SK-N-SH (cell line): ENCODE data around the gene SVOP. TPM values are rescaled to one million over a fixed set of nuclear protein-coding genes. Genes with fewer than 3 reads are reported as not detected.

Experiments
- CTCF ChIA-PET: fragments of 300-600, 350-600 bp; formaldehyde crosslinking; extraction: SDS; loops from one replicate; lab custom pipeline; 2021; lab: Yijun Ruan, JAX
- POLR2A ChIA-PET: fragments of 350-600 bp; sonication (Branson Sonifier 250); formaldehyde crosslinking; extraction: SDS; loops from one replicate; lab custom pipeline; 2020; ENCODE audit warnings: antibody characterized with exemption, inconsistent platforms; lab: Yijun Ruan, JAX
- DNase-seq: peaks from one replicate; pipeline ENCODE4 v3.0.0; 2012
- H2AFZ ChIP-seq: fragments of 200-600 bp; sonication (generic); 2 replicates; pipeline ENCODE4 v1.8.1; 2016; ENCODE audit warnings: antibody characterized with exemption, mild to moderate bottlenecking, low read depth
- H3F3A ChIP-seq: fragments of 200-600 bp; sonication (generic); replicated peaks from 2 replicates; pipeline ENCODE3; 2016; ENCODE audit warnings: antibody characterized with exemption, mild to moderate bottlenecking; ENCODE audit not compliant: insufficient read depth
- H3K27ac ChIP-seq, 2 experiments: fragments of 200-500 bp in 1 of 2; fragments of 200-600 bp in 1 of 2; sonication (Bioruptor generic) in 1 of 2; sonication (generic), shearing (Covaris generic) in 1 of 2; 2 replicates each; pipeline versions ENCODE4 v1.5.1 to v1.6.1; 2014 to 2016; ENCODE audit warnings: low read depth in 2 of 2, inconsistent platforms in 1 of 2, low read length in 1 of 2, mild to moderate bottlenecking in 1 of 2, mixed read lengths in 1 of 2
- H3K27me3 ChIP-seq: fragments of 200-600 bp; sonication (generic), shearing (Covaris generic); 2 replicates; pipeline ENCODE4 v1.6.1; 2016; ENCODE audit warnings: mixed run types; ENCODE audit not compliant: insufficient read depth
- H3K36me3 ChIP-seq, 2 experiments: fragments of 200-500 bp in 1 of 2; fragments of 200-600 bp in 1 of 2; sonication (Bioruptor generic) in 1 of 2; sonication (generic) in 1 of 2; replicated peaks in 1 of 2; 2 replicates each; pipeline versions ENCODE3 to v1.5.1; 2014 to 2016; ENCODE audit warnings: low read length in 1 of 2, mild to moderate bottlenecking in 1 of 2; ENCODE audit not compliant: insufficient read depth in 2 of 2, control insufficient read depth in 1 of 2
- H3K4me1 ChIP-seq, 2 experiments: fragments of 200-500 bp in 1 of 2; fragments of 200-600 bp in 1 of 2; sonication (Bioruptor generic) in 1 of 2; sonication (generic), shearing (Covaris generic) in 1 of 2; 2 replicates each; pipeline versions ENCODE4 v1.5.1 to v1.6.1; 2014 to 2016; ENCODE audit warnings: low read depth in 1 of 2, low read length in 1 of 2, mixed run types in 1 of 2; ENCODE audit not compliant: insufficient read depth in 2 of 2, control insufficient read depth in 1 of 2
- H3K4me2 ChIP-seq: fragments of 200-600 bp; sonication (generic), shearing (Covaris generic); 2 replicates; pipeline ENCODE4 v1.6.1; 2017; ENCODE audit warnings: mixed run types
- H3K4me3 ChIP-seq, 2 experiments: fragments of 200-500 bp in 1 of 2; fragments of 200-600 bp in 1 of 2; sonication (Bioruptor generic) in 1 of 2; sonication (generic), shearing (Covaris generic) in 1 of 2; 2 replicates each; pipeline versions ENCODE4 v1.5.1 to v1.8.1; 2014 to 2016; ENCODE audit warnings: low read depth in 2 of 2, inconsistent platforms in 1 of 2, low read length in 1 of 2, mild to moderate bottlenecking in 1 of 2, mixed read lengths in 1 of 2, moderate library complexity in 1 of 2
- H3K79me2 ChIP-seq: fragments of 200-600 bp; sonication (generic); 2 replicates; pipeline ENCODE4 v1.8.1; 2017; ENCODE audit warnings: mild to moderate bottlenecking; ENCODE audit not compliant: insufficient read depth
- H3K9ac ChIP-seq: fragments of 200-600 bp; sonication (generic); 2 replicates; pipeline ENCODE4 v1.6.1; 2017; ENCODE audit warnings: mixed run types
- H3K9me2 ChIP-seq: fragments of 200-600 bp; sonication (generic); 2 replicates; pipeline ENCODE4 v1.6.1; 2017; ENCODE audit warnings: mixed run types
- H3K9me3 ChIP-seq: fragments of 200-600 bp; sonication (generic); 2 replicates; pipeline ENCODE4 v1.6.1; 2017; ENCODE audit warnings: mixed run types, mild to moderate bottlenecking, moderate library complexity
- H4K20me1 ChIP-seq: fragments of 200-600 bp; sonication (generic); 2 replicates; pipeline ENCODE4 v1.6.1; 2017; ENCODE audit warnings: mild to moderate bottlenecking, mixed run types; ENCODE audit not compliant: insufficient read depth
- FOSL2 ChIP-seq: IDR thresholded peaks from 2 replicates; pipeline ENCODE4 v1.4.0; 2012; ENCODE audit warnings: low read depth, mild to moderate bottlenecking, moderate library complexity, borderline replicate concordance
- FOXJ3 ChIP-seq: sonication (generic); formaldehyde crosslinking; IDR thresholded peaks from 2 replicates; pipeline ENCODE4 v1.5.1; 2020; ENCODE audit warnings: mild to moderate bottlenecking, missing genetic modification reagents
- GABPA ChIP-seq: IDR thresholded peaks from 2 replicates; pipeline ENCODE4 v1.4.0; 2012; ENCODE audit warnings: low read depth, mild to moderate bottlenecking
- JUND ChIP-seq: IDR thresholded peaks from 2 replicates; pipeline ENCODE4 v1.4.0; 2012
- MAX ChIP-seq: IDR thresholded peaks from 2 replicates; pipeline ENCODE4 v1.4.0; 2012; ENCODE audit warnings: low read depth
- MEF2A ChIP-seq: IDR thresholded peaks from 2 replicates; pipeline ENCODE4 v1.4.0; 2012; ENCODE audit warnings: low read depth, borderline replicate concordance
- PBX3 ChIP-seq: IDR thresholded peaks from 2 replicates; pipeline ENCODE4; 2012
- POLR2AphosphoS5 ChIP-seq: IDR thresholded peaks from 2 replicates; pipeline ENCODE4 v1.6.1; 2012; ENCODE audit warnings: low read depth, low read length
- REST ChIP-seq: IDR thresholded peaks from 2 replicates; pipeline ENCODE4 v1.6.1; 2012; ENCODE audit warnings: mild to moderate bottlenecking, low read depth, low read length, moderate library complexity
- RFX5 ChIP-seq: IDR thresholded peaks from 2 replicates; pipeline ENCODE4 v1.6.1; 2012; ENCODE audit warnings: mild to moderate bottlenecking, improper control_type of control experiment, low read length
- RXRA ChIP-seq: IDR thresholded peaks from 2 replicates; pipeline ENCODE4 v1.4.0; 2012; ENCODE audit warnings: low read depth, mild to moderate bottlenecking, borderline replicate concordance
- SIN3A ChIP-seq: IDR thresholded peaks from 2 replicates; pipeline ENCODE4 v1.6.1; 2012; ENCODE audit warnings: low read depth, mild to moderate bottlenecking, low read length, moderate library complexity, borderline replicate concordance
- SMC3 ChIP-seq: IDR thresholded peaks from 2 replicates; pipeline ENCODE4 v1.6.1; 2012; ENCODE audit warnings: low read depth, low read length, improper control_type of control experiment
- TCF12 ChIP-seq: IDR thresholded peaks from 2 replicates; pipeline ENCODE4 v1.4.0; 2012
- TEAD4 ChIP-seq: IDR thresholded peaks from 2 replicates; pipeline ENCODE4 v1.4.0; 2012; ENCODE audit warnings: mild to moderate bottlenecking, borderline replicate concordance; ENCODE audit not compliant: insufficient read depth
- WGBS: methylation state at CpG from one replicate; pipeline ENCODE4 v1.1.6; 2017; ENCODE audit warnings: low lambda C conversion rate; 5-methylcytosine and 5-hydroxymethylcytosine counted together
- polyA plus RNA-seq, 3 experiments: library from polyadenylated mRNA; depleted of rRNA; stranded (reverse); fragments of >200 nt; gene quantifications; 2 replicates each; pipeline ENCODE4 v1.2.3, GENCODE V29; 2012
- TF ChIP-seq, protein P1 (sequence below): fragments of 150-350 bp; IDR thresholded peaks from 2 replicates; pipeline ENCODE4 v1.6.1; 2016; ENCODE audit warnings: mild to moderate bottlenecking, low read depth, low read length

SVOP gene
- polyA plus RNA-seq, 1 of the 3 experiments (the other 2 are of a cell fraction), result 0.07 TPM

- H3K4me3 ChIP-seq, result no peak overlapping the region
- H3K4me2 ChIP-seq, result no peak overlapping the region
- H3K79me2 ChIP-seq, result no peaks in the 10 kb centered on the region
- H3K9me3 ChIP-seq, result no peaks in the 10 kb centered on the region
- no peak for TF ChIP-seq REST
- TF ChIP-seq POLR2AphosphoS5, result no peak
- no peak for TF ChIP-seq GABPA
- no peak for TF ChIP-seq RFX5
- TF ChIP-seq MEF2A, result no peak
- no peak for TF ChIP-seq JUND
- TF ChIP-seq TCF12, result no peak
- TF ChIP-seq FOSL2, result no peak
- TF ChIP-seq SMC3, result no peak
- no peak for TF ChIP-seq SIN3A
- TF ChIP-seq TEAD4, result no peak
- TF ChIP-seq, protein P1, sequence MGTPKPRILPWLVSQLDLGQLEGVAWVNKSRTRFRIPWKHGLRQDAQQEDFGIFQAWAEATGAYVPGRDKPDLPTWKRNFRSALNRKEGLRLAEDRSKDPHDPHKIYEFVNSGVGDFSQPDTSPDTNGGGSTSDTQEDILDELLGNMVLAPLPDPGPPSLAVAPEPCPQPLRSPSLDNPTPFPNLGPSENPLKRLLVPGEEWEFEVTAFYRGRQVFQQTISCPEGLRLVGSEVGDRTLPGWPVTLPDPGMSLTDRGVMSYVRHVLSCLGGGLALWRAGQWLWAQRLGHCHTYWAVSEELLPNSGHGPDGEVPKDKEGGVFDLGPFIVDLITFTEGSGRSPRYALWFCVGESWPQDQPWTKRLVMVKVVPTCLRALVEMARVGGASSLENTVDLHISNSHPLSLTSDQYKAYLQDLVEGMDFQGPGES, result no peak
- no peak for TF ChIP-seq RXRA
- no peak for TF ChIP-seq FOXJ3
- TF ChIP-seq MAX, result no peak
- no peak for TF ChIP-seq PBX3
- TF ChIP-seq, all 33 proteins: peak for 0
- H3K27me3 ChIP-seq, result no peaks in the 10 kb centered on the region
- POLR2A ChIA-PET, result no interaction called here
- WGBS, result 64% methylated on average over 6 of the region's 6 CpGs
- H2AFZ ChIP-seq, result no peak overlapping the region
- H3K4me1 ChIP-seq, result no peaks in the 10 kb centered on the region
- H4K20me1 ChIP-seq, result no peaks in the 10 kb centered on the region
- H3F3A ChIP-seq, result no peaks in the 10 kb centered on the region
- no peaks in the 10 kb centered on the region for H3K9me2 ChIP-seq
- no peak overlapping the region for H3K27ac ChIP-seq
- CTCF ChIA-PET, result interaction anchor here (0.7 kb wide), 1 partner anchor 25 kb away, joined by 3 read pairs; the partner anchor contains the start of gene SVOP
- H3K36me3 ChIP-seq, result no peaks in the 10 kb centered on the region
- H3K9ac ChIP-seq, result no peak overlapping the region
- no peak for DNase-seq
Measured at GRCh38 chr12:108996320-108996719, 24.5 kb downstream of the SVOP start.
